Progenitor cell of endocrine pancreas (in vitro differentiated cells): ENCODE measurements around the gene C12orf54. TPM values are rescaled to one million over a fixed set of nuclear protein-coding genes. Genes with fewer than 3 reads are reported as not detected.
"Not testable (repeated sequence)": the region's sequence is repeated elsewhere in the genome, so short reads cannot be mapped to it uniquely, and the experiment has no call there.

ENCODE experiments used
- DNase-seq: peaks from one replicate; pipeline ENCODE4 v3.0.0; 2021; ENCODE audit warnings: low spot score; ENCODE audit not compliant: unreplicated experiment
- H3K27ac Mint-ChIP-seq: 2 replicates; pipeline ENCODE4 v1.8.0; 2021; ENCODE audit warnings: mild to moderate bottlenecking, moderate library complexity, mixed read lengths
- H3K27me3 Mint-ChIP-seq: 2 replicates; pipeline ENCODE4 v1.8.0; 2021; ENCODE audit warnings: mixed read lengths
- H3K36me3 Mint-ChIP-seq: 2 replicates; pipeline ENCODE4 v1.8.0; 2022; ENCODE audit warnings: mixed read lengths; ENCODE audit not compliant: insufficient read depth
- H3K4me1 Mint-ChIP-seq: 2 replicates; pipeline ENCODE4 v1.8.0; 2021; ENCODE audit warnings: low read depth, mixed read lengths
- H3K4me3 Mint-ChIP-seq: 2 replicates; pipeline ENCODE4 v1.8.0; 2021; ENCODE audit warnings: low read depth, mild to moderate bottlenecking, moderate library complexity, mixed read lengths
- H3K9me3 Mint-ChIP-seq: 2 replicates; pipeline ENCODE4 v1.8.0; 2021; ENCODE audit warnings: low read depth, mixed read lengths
- CTCF ChIP-seq: fragments of 200-600 bp; sonication (generic); IDR thresholded peaks from one replicate; pipeline ENCODE4 v1.5.0; 2021; ENCODE audit warnings: antibody characterized with exemption, mild to moderate bottlenecking; ENCODE audit not compliant: unreplicated experiment
- total RNA-seq: library from RNA; stranded (reverse); gene quantifications from 2 replicates; pipeline ENCODE4 v1.2.1, GENCODE V29; 2021

Gene C12orf54
- total RNA-seq, 1 donor from 2014 or later = not detected

DNA sequence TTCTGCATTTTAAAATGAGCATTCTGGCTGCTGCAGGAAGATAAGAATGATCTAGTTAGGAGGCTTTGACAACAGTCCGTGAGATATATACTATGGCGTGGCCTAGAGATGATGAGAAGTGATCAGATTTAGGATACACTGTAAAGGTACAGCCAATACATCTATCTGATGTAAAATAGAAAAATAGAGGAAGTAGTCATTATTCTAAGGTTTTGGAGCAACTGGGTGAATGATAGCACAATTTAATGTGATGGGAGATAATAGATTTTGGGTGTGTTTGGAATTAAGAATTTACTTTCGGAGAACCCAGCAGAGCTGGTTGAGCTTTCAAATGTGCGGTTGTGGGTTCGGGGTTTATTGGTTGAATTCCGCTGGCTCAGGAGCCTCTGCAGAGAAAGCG lies 10.0 kb upstream of the C12orf54 start, which contains the start of gene ANP32D:
Gene ANP32D (plus strand): TSS at position 301 of the 400 bp plus-strand sequence. CDS start 106 bp downstream, outside the sequence.
- Mint-ChIP-seq H3K27ac (no peak within 1 kb of the TSS), H3K9me3 (peaks cover 63% of the 10 kb centered on the region), H3K36me3 (peaks cover 5% of the 10 kb centered on the region), H3K4me3 (no peak within 1 kb of the TSS), H3K4me1 (no peaks in the 10 kb centered on the region), H3K27me3 (peaks cover 3% of the 10 kb centered on the region)
- DNase-seq = no peak
- no peak for TF ChIP-seq CTCF

DNA sequence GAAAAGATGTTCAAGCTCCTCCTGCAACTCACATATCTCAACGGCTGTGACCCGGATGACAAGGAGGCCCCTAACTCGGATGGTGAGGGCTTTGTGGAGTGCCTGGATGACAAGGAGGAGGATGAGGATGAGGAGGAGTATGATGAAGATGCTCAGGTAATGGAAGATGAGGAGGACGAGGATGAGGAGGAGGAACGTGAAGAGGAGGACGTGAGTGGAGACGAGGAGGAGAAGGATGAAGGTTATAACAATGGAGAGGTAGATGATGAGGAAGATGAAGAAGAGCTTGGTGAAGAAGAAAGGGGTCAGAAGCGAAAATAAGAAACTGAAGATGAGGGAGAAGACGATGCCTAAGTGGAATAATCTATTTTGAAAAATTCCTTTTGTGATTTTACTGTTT lies 9.2 kb upstream of the C12orf54 start:
- TF ChIP-seq CTCF = no peak
- H3K4me3 Mint-ChIP-seq = no peak overlapping the region
- H3K27me3 Mint-ChIP-seq = peaks cover 3% of the 10 kb centered on the region
- DNase-seq = no peak
- H3K9me3 Mint-ChIP-seq = peaks cover 62% of the 10 kb centered on the region
- H3K36me3 Mint-ChIP-seq = peaks cover 4% of the 10 kb centered on the region
- H3K27ac Mint-ChIP-seq = no peak overlapping the region
- no peaks in the 10 kb centered on the region for H3K4me1 Mint-ChIP-seq

- not testable (repeated sequence) for DNase-seq, H3K27me3 Mint-ChIP-seq, H3K27ac Mint-ChIP-seq, H3K36me3 Mint-ChIP-seq, H3K4me1 Mint-ChIP-seq, H3K4me3 Mint-ChIP-seq
- H3K9me3 Mint-ChIP-seq = peaks cover 55% of the 10 kb centered on the region
Measured at GRCh38 chr12:48474497-48474896, 7.8 kb upstream of the C12orf54 start.

DNA sequence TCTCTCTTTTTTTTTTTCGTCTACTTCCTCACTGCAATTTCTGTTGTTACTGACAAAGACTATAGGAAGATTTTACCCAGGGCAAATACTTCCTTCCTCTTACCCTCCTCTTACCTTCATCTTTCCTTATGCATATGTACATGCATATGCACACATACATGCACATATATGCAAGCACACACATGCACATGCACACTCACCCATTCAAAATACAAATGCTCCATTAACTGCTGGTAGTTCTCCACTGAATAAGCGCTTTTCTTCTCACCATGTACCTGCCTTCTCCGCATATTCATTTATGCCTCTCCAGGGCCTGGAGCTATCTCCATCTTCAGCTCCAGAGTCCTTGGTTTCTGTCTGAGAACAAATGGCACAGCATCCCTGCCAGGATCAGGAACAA lies 632 bp downstream of the C12orf54 start:
- H3K9me3 Mint-ChIP-seq = peaks cover 12% of the 10 kb centered on the region
- H3K36me3 Mint-ChIP-seq = no peaks in the 10 kb centered on the region
- H3K27ac Mint-ChIP-seq = no peak overlapping the region
- no peak overlapping the region for H3K4me3 Mint-ChIP-seq
- no peaks in the 10 kb centered on the region for H3K4me1 Mint-ChIP-seq
- TF ChIP-seq CTCF = no peak
- peaks cover 16% of the 10 kb centered on the region for H3K27me3 Mint-ChIP-seq
- DNase-seq = no peak

GRCh38 chr12:48486261-48486660 lies 4.0 kb downstream of the C12orf54 start:
- TF ChIP-seq CTCF = no peak
- peaks cover 8% of the 10 kb centered on the region for H3K9me3 Mint-ChIP-seq
- no peak for DNase-seq
- no peak overlapping the region for H3K27ac Mint-ChIP-seq
- no peaks in the 10 kb centered on the region for H3K36me3 Mint-ChIP-seq
- peaks cover 16% of the 10 kb centered on the region for H3K27me3 Mint-ChIP-seq
- no peaks in the 10 kb centered on the region for H3K4me1 Mint-ChIP-seq
- no peak overlapping the region for H3K4me3 Mint-ChIP-seq

- Mint-ChIP-seq H3K4me3 (no peak overlapping the region), H3K9me3 (peaks cover 8% of the 10 kb centered on the region), H3K4me1 (no peaks in the 10 kb centered on the region), H3K27ac (no peak overlapping the region), H3K36me3 (no peaks in the 10 kb centered on the region), H3K27me3 (peaks cover 16% of the 10 kb centered on the region)
- no peak for DNase-seq
- TF ChIP-seq CTCF = no peak
Measured at GRCh38 chr12:48486679-48487078, 4.4 kb downstream of the C12orf54 start.
